Measurements from ENCODE around the gene TAS2R42.

TAS2R42 gene

GRCh38 chr12:11202811-11203210 lies 16.1 kb upstream of the TAS2R42 start:
- H3K9ac ChIP-seq (ENCODE audit: low read depth, low read length, poor library complexity, severe bottlenecking) = no peak overlapping the region

GRCh38 chr12:11183011-11183410 lies 3.7 kb downstream of the TAS2R42 start:
- H3K9me3 ChIP-seq (ENCODE audit: insufficient read depth, low read depth, low read length) = no peaks in the 10 kb centered on the region
- no peaks in the 10 kb centered on the region for H3K4me1 ChIP-seq (ENCODE audit: insufficient read depth, low read length, poor library complexity, severe bottlenecking)

More at GRCh38 chr12:11202811-11203210, 16.1 kb upstream of the TAS2R42 start:
- H2AFZ ChIP-seq (ENCODE audit: low read length) = no peak overlapping the region
- H3K27me3 ChIP-seq (ENCODE audit: insufficient read depth, low read length, poor library complexity, severe bottlenecking) = no peaks in the 10 kb centered on the region
- H3K4me3 ChIP-seq (ENCODE audit: low read length, poor library complexity, severe bottlenecking) = no peak overlapping the region
- TF ChIP-seq, protein P1, sequence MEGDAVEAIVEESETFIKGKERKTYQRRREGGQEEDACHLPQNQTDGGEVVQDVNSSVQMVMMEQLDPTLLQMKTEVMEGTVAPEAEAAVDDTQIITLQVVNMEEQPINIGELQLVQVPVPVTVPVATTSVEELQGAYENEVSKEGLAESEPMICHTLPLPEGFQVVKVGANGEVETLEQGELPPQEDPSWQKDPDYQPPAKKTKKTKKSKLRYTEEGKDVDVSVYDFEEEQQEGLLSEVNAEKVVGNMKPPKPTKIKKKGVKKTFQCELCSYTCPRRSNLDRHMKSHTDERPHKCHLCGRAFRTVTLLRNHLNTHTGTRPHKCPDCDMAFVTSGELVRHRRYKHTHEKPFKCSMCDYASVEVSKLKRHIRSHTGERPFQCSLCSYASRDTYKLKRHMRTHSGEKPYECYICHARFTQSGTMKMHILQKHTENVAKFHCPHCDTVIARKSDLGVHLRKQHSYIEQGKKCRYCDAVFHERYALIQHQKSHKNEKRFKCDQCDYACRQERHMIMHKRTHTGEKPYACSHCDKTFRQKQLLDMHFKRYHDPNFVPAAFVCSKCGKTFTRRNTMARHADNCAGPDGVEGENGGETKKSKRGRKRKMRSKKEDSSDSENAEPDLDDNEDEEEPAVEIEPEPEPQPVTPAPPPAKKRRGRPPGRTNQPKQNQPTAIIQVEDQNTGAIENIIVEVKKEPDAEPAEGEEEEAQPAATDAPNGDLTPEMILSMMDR (conservative IDR thresholded peaks at IDR 0.05; ENCODE audit: low read length) = no peak
- TF ChIP-seq EZH2phosphoT487 (IDR thresholded peaks at IDR 0.05; ENCODE audit: borderline replicate concordance) = no peak
- no peaks in the 10 kb centered on the region for H3K36me3 ChIP-seq (ENCODE audit: insufficient read depth, low read length)
- no peaks in the 10 kb centered on the region for H4K20me1 ChIP-seq (ENCODE audit: insufficient read depth, low read length, poor library complexity, severe bottlenecking)
- H3K79me2 ChIP-seq (ENCODE audit: insufficient read depth, low read length) = no peaks in the 10 kb centered on the region
- no peaks in the 10 kb centered on the region for H3F3A ChIP-seq (ENCODE audit: low read depth)
- H3K4me1 ChIP-seq (ENCODE audit: insufficient read depth, low read length, poor library complexity, severe bottlenecking) = no peaks in the 10 kb centered on the region
- H3K9me2 ChIP-seq (replicated peaks; ENCODE audit: low read depth, low read length) = no peaks in the 10 kb centered on the region
- H3K4me2 ChIP-seq (ENCODE audit: low read depth, low read length, poor library complexity, severe bottlenecking) = no peak overlapping the region
- no peaks in the 10 kb centered on the region for H3K9me3 ChIP-seq (ENCODE audit: insufficient read depth, low read depth, low read length)

GRCh38 chr12:11182529-11182928 lies 4.2 kb downstream of the TAS2R42 start:
- Histone ChIP-seq H3K9ac (ENCODE audit: low read depth, low read length, poor library complexity, severe bottlenecking) (no peak overlapping the region), H3K4me2 (ENCODE audit: low read depth, low read length, poor library complexity, severe bottlenecking) (no peak overlapping the region), H3K4me3 (ENCODE audit: low read length, poor library complexity, severe bottlenecking) (no peak overlapping the region), H3K79me2 (ENCODE audit: insufficient read depth, low read length) (no peaks in the 10 kb centered on the region), H3K9me2 (replicated peaks; ENCODE audit: low read depth, low read length) (no peaks in the 10 kb centered on the region), H4K20me1 (ENCODE audit: insufficient read depth, low read length, poor library complexity, severe bottlenecking) (no peaks in the 10 kb centered on the region), H3K27me3 (ENCODE audit: insufficient read depth, low read length, poor library complexity, severe bottlenecking) (no peaks in the 10 kb centered on the region), H3F3A (ENCODE audit: low read depth) (no peaks in the 10 kb centered on the region), H3K36me3 (ENCODE audit: insufficient read depth, low read length) (no peaks in the 10 kb centered on the region), H3K4me1 (ENCODE audit: insufficient read depth, low read length, poor library complexity, severe bottlenecking) (no peaks in the 10 kb centered on the region), H2AFZ (ENCODE audit: low read length) (no peak overlapping the region), H3K9me3 (ENCODE audit: insufficient read depth, low read depth, low read length) (no peaks in the 10 kb centered on the region)
- TF ChIP-seq, protein P1 (conservative IDR thresholded peaks at IDR 0.05; ENCODE audit: low read length) = no peak
- no peak for TF ChIP-seq EZH2phosphoT487 (IDR thresholded peaks at IDR 0.05; ENCODE audit: borderline replicate concordance)

More at GRCh38 chr12:11183011-11183410, 3.7 kb downstream of the TAS2R42 start:
- Histone ChIP-seq H3K9ac (ENCODE audit: low read depth, low read length, poor library complexity, severe bottlenecking) (no peak overlapping the region), H4K20me1 (ENCODE audit: insufficient read depth, low read length, poor library complexity, severe bottlenecking) (no peaks in the 10 kb centered on the region), H3K9me2 (replicated peaks; ENCODE audit: low read depth, low read length) (no peaks in the 10 kb centered on the region), H3K27me3 (ENCODE audit: insufficient read depth, low read length, poor library complexity, severe bottlenecking) (no peaks in the 10 kb centered on the region), H3K4me3 (ENCODE audit: low read length, poor library complexity, severe bottlenecking) (no peak overlapping the region), H2AFZ (ENCODE audit: low read length) (no peak overlapping the region), H3F3A (ENCODE audit: low read depth) (no peaks in the 10 kb centered on the region), H3K36me3 (ENCODE audit: insufficient read depth, low read length) (no peaks in the 10 kb centered on the region), H3K4me2 (ENCODE audit: low read depth, low read length, poor library complexity, severe bottlenecking) (no peak overlapping the region), H3K79me2 (ENCODE audit: insufficient read depth, low read length) (no peaks in the 10 kb centered on the region)
- TF ChIP-seq EZH2phosphoT487 (IDR thresholded peaks at IDR 0.05; ENCODE audit: borderline replicate concordance) = no peak
- TF ChIP-seq, protein P1 (conservative IDR thresholded peaks at IDR 0.05; ENCODE audit: low read length) = no peak

Data from Loucy (cell line).